ENCODE measurements around the gene NFAM1. TPM values are rescaled to one million over a fixed set of nuclear protein-coding genes. Genes with fewer than 3 reads are reported as not detected.

NFAM1 gene
- polyA plus RNA-seq, 1 donor = 1.8 TPM

DNA sequence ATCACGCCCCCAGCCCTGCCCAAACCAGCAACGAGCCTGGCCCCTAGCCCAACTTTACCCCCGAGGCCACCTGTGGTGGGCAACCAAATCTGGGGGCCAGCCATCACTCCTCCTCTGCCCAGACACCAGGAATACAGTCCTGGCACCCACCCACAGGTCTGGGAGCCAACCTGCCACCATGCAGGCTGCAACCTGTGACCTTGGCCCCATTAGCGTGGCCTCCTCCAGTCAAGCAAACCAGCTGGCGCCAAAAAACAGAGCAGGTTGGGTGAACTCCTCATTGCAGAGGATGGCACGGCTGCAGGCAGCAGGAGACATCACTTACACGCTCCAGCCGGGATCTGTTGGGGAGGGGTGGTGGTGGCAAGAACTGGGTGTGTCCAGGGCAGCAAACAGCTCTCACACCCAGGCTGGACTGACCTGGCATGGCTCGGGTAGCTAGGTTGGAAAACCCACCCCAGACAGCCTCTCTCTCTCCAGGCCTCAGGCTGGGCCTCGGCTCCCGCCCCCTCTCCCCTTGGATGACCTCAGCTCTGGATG lies 96.3 kb downstream of the NFAM1 start:
- no CpG with 5 or more reads among the region's 11 CpGs for WGBS (ENCODE audit: insufficient coverage, low lambda C conversion rate)
- no peak for DNase-seq
- Histone ChIP-seq H3K27me3 (ENCODE audit: control insufficient read depth, insufficient read depth, low read length) (peaks cover 2% of the 10 kb centered on the region), H3K9me3 (ENCODE audit: control insufficient read depth, low read depth, low read length) (no peaks in the 10 kb centered on the region), H3K27ac (ENCODE audit: low read length) (no peak overlapping the region), H3K4me3 (ENCODE audit: low read length) (no peak overlapping the region), H3K36me3 (ENCODE audit: control insufficient read depth, insufficient read depth, low read length) (no peaks in the 10 kb centered on the region), H3K4me1 (ENCODE audit: control insufficient read depth, insufficient read depth, low read length) (peaks cover 8% of the 10 kb centered on the region)

DNA sequence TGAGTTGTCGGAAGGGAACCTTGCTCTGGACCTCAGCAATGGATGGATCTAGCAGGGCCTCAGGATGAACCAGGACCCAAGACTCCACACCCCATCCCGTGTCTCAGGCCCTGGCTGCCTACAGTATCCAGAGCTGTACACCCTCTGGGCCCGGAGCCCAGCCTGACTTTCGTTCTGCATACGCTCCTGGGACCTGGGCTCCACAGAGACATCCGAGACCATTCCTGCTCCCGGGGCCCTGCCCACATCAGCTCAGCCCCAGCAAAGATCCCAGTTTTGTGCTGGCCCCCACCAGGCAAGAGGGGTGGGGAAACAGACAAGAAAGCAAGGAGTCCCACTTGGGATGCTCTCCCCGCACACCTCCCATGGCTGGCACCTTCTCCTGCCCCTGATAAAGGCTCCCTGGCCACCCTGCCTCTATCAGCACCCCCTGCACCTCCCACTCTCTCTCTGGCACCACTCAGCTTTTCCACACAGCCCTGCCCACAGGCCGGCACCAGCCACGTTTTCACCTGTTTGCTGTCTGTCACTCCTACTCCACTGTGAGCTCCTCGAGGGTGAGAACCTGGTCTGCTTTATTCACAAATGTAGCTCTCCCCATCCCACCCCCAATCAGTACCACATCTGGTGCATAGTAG lies 97.2 kb downstream of the NFAM1 start:
- no peak for DNase-seq
- Histone ChIP-seq H3K9me3 (ENCODE audit: control insufficient read depth, low read depth, low read length) (no peaks in the 10 kb centered on the region), H3K36me3 (ENCODE audit: control insufficient read depth, insufficient read depth, low read length) (no peaks in the 10 kb centered on the region), H3K27me3 (ENCODE audit: control insufficient read depth, insufficient read depth, low read length) (no peaks in the 10 kb centered on the region), H3K4me3 (ENCODE audit: low read length) (no peak overlapping the region), H3K27ac (ENCODE audit: low read length) (no peak overlapping the region), H3K4me1 (ENCODE audit: control insufficient read depth, insufficient read depth, low read length) (peaks cover 8% of the 10 kb centered on the region)
- WGBS (ENCODE audit: insufficient coverage, low lambda C conversion rate) = no CpG with 5 or more reads among the region's 11 CpGs

DNA sequence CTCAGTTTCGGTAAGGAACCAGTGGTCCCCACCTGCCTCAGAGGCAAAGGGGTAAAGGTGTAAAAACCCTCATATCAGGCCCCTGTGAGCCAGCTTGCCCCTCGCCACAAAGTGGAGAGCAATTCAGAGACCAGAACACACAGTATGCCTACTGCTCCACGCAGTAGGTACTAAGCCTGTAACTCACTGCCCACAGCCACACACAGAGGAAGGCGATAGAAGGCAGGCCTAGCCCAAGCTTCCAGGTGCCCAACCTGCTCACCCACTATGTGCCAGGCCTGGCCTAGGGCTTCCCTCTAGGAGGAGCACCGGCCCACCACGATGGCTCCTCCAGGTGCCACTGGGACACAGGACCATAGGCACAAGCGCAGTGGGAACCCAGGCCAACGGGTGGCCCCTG lies 98.7 kb downstream of the NFAM1 start:
- no CpG with 5 or more reads among the region's 8 CpGs for WGBS (ENCODE audit: insufficient coverage, low lambda C conversion rate)
- no peak overlapping the region for H3K27ac ChIP-seq (ENCODE audit: low read length)
- H3K9me3 ChIP-seq (ENCODE audit: control insufficient read depth, low read depth, low read length) = no peaks in the 10 kb centered on the region
- peaks cover 3% of the 10 kb centered on the region for H3K4me1 ChIP-seq (ENCODE audit: control insufficient read depth, insufficient read depth, low read length)
- H3K36me3 ChIP-seq (ENCODE audit: control insufficient read depth, insufficient read depth, low read length) = no peaks in the 10 kb centered on the region
- no peaks in the 10 kb centered on the region for H3K27me3 ChIP-seq (ENCODE audit: control insufficient read depth, insufficient read depth, low read length)
- no peak for DNase-seq
- no peak overlapping the region for H3K4me3 ChIP-seq (ENCODE audit: low read length)

DNA sequence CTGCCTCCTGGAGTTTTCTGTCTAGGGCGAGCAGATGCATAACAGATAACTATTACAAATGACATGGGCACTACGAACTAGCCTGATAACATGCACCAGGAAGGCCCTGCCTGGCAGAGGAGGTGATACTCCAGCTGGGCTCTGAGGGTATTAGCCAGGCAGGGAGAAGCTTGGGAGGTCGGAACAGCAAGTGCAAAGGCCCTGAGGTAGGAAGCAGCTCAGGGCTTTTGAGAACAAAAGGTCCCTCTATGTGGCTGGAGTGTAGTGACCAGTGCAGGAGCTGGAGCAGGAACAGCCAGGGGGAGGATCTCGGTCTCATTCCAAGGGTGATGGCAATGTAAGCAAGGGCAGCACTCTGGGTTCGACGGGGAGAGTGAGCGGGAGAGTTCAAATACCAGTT lies 100.1 kb downstream of the NFAM1 start:
- no peak for DNase-seq
- no peak overlapping the region for H3K4me3 ChIP-seq (ENCODE audit: low read length)
- no peaks in the 10 kb centered on the region for H3K9me3 ChIP-seq (ENCODE audit: control insufficient read depth, low read depth, low read length)
- H3K27ac ChIP-seq (ENCODE audit: low read length) = no peak overlapping the region
- no CpG with 5 or more reads among the region's 7 CpGs for WGBS (ENCODE audit: insufficient coverage, low lambda C conversion rate)
- H3K27me3 ChIP-seq (ENCODE audit: control insufficient read depth, insufficient read depth, low read length) = no peaks in the 10 kb centered on the region
- H3K4me1 ChIP-seq (ENCODE audit: control insufficient read depth, insufficient read depth, low read length) = no peaks in the 10 kb centered on the region
- no peaks in the 10 kb centered on the region for H3K36me3 ChIP-seq (ENCODE audit: control insufficient read depth, insufficient read depth, low read length)

DNA sequence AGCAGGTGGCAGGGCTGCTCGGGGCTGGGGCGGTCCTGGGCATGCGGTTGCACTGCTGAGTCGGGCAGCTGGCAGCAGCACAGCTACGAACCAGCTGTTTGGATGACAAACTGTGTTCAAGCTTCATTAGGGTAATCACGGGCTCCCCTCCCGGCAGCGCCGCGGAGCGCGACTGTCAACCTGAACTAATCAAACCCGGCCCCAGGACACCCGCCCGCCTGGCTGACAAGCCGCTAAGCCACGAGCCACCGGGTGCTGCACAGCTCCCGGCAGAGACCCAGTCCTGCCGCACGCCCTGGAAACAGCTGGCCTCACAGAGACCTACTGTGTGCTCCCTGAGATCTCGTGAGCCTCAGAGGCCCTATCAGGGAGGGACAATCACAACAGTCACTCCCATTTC lies 101.2 kb downstream of the NFAM1 start:
- no CpG with 5 or more reads among the region's 22 CpGs for WGBS (ENCODE audit: insufficient coverage, low lambda C conversion rate)
- H3K36me3 ChIP-seq (ENCODE audit: control insufficient read depth, insufficient read depth, low read length) = no peaks in the 10 kb centered on the region
- no peaks in the 10 kb centered on the region for H3K27me3 ChIP-seq (ENCODE audit: control insufficient read depth, insufficient read depth, low read length)
- H3K4me1 ChIP-seq (ENCODE audit: control insufficient read depth, insufficient read depth, low read length) = no peaks in the 10 kb centered on the region
- no peaks in the 10 kb centered on the region for H3K9me3 ChIP-seq (ENCODE audit: control insufficient read depth, low read depth, low read length)
- no peak for DNase-seq
- no peak overlapping the region for H3K27ac ChIP-seq (ENCODE audit: low read length)
- H3K4me3 ChIP-seq (ENCODE audit: low read length) = no peak overlapping the region

Other genes starting within 250 kb of the NFAM1 start
- 30.5 TPM for gene TCF20, start 161.8 kb downstream of the NFAM1 start, polyA plus RNA-seq
- 20.0 TPM for gene RRP7A, start 87.4 kb upstream of the NFAM1 start, polyA plus RNA-seq
- gene SERHL2, start 121.6 kb upstream of the NFAM1 start, polyA plus RNA-seq = 2.9 TPM
- 57.4 TPM for gene POLDIP3, start 182.5 kb upstream of the NFAM1 start, polyA plus RNA-seq
- 0.19 TPM for gene ATP5MGL, start 208.2 kb upstream of the NFAM1 start, polyA plus RNA-seq
- 201 TPM for gene CYB5R3, start 217.0 kb upstream of the NFAM1 start, polyA plus RNA-seq